D721Med (cell line): ENCODE data around the gene PAIP2.
A peak's percentile ranks its signal among the peaks of the same experiment; 100 is the strongest.
"Not testable (repeated sequence)": the region's sequence is repeated elsewhere in the genome, so short reads cannot be mapped to it uniquely, and the experiment has no call there.

Source experiments
- DNase-seq: peaks from one replicate; pipeline ENCODE4 v3.0.0; 2011; ENCODE audit warnings: low spot score; ENCODE audit not compliant: insufficient read length
- FAIRE-seq: peaks from 2 replicates; lab custom pipeline; 2011; peaks lifted over from hg19 to GRCh38; lab: Jason Lieb, UNC
- TF ChIP-seq, protein P1 (sequence below): IDR thresholded peaks from 2 replicates; pipeline ENCODE4 v1.5.1; 2012; ENCODE audit warnings: mild to moderate bottlenecking, control low read depth; ENCODE audit not compliant: insufficient read depth; ENCODE audit errors: missing control alignments

The PAIP2 gene

DNA sequence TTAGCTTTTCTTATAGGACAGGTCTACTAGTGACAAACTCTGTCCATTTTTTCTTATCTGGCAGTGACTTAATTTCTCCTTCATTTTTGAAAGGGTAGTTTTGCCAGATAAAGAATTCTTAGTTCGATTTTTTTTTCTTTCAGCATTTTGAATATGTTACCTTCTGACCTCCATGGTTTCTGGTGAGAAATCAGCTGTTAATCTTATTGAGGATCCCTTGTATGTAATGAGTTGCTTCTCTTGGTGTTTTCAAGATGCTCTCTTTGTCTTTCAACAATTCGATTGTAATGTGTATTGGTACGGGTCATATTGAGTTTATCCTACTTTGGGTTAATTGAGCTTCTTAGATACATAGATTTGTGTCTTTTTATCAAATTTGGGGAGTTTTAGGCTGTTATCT, 12.5 kb downstream of the PAIP2 start:
- FAIRE-seq (no peak), DNase-seq (no peak)
- TF ChIP-seq, protein P1, sequence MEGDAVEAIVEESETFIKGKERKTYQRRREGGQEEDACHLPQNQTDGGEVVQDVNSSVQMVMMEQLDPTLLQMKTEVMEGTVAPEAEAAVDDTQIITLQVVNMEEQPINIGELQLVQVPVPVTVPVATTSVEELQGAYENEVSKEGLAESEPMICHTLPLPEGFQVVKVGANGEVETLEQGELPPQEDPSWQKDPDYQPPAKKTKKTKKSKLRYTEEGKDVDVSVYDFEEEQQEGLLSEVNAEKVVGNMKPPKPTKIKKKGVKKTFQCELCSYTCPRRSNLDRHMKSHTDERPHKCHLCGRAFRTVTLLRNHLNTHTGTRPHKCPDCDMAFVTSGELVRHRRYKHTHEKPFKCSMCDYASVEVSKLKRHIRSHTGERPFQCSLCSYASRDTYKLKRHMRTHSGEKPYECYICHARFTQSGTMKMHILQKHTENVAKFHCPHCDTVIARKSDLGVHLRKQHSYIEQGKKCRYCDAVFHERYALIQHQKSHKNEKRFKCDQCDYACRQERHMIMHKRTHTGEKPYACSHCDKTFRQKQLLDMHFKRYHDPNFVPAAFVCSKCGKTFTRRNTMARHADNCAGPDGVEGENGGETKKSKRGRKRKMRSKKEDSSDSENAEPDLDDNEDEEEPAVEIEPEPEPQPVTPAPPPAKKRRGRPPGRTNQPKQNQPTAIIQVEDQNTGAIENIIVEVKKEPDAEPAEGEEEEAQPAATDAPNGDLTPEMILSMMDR: no peak

DNA sequence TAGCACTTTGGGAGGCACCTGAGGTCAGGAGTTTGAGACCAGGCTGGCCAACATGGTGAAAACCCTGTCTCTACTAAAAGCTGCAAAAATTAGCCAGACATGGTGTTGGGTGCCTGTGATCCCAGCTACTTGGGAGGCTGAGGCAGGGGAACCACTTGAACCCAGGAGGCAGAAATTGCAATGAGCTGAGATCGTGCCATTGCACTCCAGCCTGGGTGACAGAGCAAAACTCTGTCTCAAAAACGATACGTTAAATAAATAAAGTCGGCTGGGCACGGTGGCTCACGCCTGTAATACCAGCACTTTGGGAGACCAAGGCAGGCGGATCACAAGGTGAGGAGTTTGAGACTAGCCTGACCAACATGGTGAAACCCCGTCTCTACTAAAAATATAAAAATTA, 14.2 kb downstream of the PAIP2 start:
- not testable (repeated sequence) for FAIRE-seq

DNA sequence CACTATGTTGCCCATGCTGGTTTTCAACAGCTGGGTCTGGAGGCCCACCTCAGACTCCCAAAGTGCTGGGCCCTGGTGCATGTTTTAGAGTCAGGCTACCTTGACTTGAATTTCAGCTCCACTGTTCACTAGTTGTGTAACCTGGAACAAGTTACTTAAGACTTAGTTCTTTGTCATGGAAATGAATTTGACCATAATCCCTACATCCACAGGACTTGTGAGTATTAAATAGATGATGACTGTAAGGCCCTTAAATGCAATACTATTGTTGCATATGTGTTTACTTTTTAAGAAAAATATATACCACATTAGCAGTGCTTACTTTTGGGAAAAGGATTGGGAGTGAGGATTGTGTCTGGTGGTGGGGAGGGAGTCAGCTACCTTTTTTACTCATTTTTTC, 16.4 kb downstream of the PAIP2 start:
- DNase-seq (no peak), FAIRE-seq (no peak)
- TF ChIP-seq, protein P1: no peak

More for the DNA sequence above, 14.2 kb downstream of the PAIP2 start:
- not testable (repeated sequence) for DNase-seq

DNA sequence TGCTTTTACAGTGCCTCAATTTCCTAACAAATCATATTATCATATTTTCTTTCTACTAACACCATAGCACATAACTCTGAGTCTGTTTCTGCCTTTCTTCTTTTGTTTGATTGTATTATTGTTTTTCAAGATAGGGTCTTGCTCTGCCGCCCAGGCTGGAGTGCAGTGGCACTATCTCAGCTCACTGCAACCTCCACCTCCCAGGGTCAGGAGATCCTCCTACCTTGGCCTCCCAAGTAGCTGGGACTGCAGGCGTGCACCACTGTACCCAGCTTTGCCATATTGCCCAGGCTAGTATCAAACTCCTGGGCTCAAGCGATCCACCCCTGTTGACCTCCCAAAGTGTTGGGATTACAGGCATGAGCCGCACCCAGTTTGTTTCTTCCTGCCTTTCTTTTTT, 18.7 kb downstream of the PAIP2 start:
- DNase-seq (no peak), FAIRE-seq (no peak)
- TF ChIP-seq, protein P1: no peak

DNA sequence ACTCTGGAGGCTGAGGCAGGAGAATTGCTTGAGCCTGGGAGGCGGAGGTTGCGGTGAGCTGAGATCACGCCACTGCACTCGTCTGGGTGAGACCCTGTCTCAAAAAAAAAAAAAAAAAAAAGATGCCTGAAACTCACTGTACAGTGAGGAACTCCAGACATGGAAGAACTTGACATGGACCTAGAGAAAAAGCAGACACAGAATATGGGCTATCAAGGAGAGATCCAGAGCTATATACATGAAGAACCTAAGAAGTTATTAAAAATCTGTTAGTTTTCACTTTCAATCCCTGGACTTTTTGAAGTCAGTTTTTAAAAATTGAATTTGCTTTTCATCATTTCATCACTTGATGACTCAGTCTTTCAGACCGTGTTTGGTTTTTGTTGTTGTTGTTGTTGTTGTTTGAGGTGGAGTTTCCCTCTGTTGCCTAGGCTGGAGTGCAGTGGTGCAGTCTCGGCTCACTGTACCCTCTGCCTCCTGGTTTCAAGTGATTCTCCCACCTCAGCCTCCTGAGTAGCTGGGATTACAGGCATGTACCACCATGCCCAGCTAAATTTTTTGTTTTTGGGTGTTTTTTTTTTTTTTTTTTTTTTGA, 20.3 kb downstream of the PAIP2 start:
- TF ChIP-seq, protein P1: no peak
- FAIRE-seq (no peak), DNase-seq (no peak)

DNA sequence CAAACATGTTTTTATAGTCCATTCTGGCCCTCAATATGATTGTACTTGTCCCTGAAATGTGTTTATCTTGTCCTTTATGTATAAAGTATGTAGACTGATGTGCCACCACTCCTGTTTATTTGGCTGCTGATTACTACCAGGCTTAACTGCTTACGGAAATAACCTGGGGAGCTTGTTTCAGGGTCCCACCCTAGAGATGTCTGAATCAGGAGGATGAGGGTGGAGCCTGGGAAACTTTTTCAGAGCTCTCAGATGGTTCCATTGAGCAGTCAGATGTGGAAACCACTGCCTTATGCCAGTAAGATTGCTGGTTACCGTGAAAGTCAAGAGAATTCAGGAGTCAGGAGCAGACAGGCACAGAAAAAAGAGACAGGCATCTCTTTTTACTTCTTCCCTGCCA, 22.3 kb downstream of the PAIP2 start:
- no peak for FAIRE-seq
- TF ChIP-seq, protein P1: no peak
- DNase-seq: no peak

DNA sequence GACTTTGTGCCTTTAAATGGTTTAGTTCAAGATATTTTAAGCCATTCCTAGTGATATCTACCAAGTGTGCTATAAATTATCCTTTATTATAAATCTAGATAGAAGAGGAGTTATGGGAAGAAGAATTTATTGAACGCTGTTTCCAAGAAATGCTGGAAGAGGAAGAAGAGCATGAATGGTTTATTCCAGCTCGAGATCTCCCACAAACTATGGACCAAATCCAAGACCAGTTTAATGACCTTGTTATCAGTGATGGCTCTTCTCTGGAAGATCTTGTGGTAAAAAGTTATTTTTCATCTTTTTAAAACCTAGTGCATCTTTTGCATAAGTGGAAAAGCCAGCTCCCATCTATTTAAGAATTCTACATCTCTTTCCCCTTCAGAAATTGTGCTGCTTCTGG, 22.8 kb downstream of the PAIP2 start:
- DNase-seq (no peak), FAIRE-seq (no peak)
- TF ChIP-seq, protein P1: no peak

DNA sequence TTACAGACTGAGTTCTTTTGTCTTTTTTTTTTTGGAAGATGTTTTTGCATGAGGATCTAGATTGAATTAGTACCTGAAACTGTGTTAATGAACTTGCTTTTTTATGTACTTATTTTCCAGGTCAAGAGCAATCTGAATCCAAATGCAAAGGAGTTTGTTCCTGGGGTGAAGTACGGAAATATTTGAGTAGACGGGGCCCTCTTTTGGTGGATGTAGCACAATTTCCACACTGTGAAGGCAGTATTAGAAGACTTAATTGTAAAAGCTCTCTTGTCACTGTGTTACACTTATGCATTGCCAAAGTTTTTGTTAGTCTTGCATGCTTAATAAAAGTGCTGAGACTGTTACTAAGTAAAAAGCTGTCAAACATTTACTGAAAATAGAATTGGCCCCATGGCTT, 27.0 kb downstream of the PAIP2 start:
- FAIRE-seq (no peak), DNase-seq (no peak)
- TF ChIP-seq, protein P1: peak; percentile 17
